ENCODE data around the gene NTM.
"Not testable (repeated sequence)": the region's sequence is repeated elsewhere in the genome, so short reads cannot be mapped to it uniquely, and the experiment has no call there.

NTM gene

DNA sequence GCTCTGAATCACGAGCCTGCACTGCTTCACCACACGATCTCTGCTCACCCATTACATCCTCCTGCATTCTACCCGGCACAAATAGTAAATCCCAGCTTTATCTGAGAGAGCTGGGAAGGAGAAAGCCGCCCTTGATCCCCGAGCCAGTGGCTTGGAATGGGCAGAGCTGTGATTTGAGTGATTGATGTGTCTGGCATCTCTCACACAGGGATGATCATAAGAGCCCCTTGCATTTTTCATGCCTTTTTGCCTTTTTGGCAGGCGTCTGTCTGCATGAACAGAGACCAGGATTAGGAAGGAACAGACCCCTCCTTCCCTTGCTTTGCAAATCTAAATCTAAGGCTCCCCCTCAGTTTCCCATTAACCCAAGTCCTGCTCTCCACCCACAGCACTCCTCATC lies 945.3 kb downstream of the NTM start:
- DNase-seq (ENCODE audit: extremely low read depth, low read depth) = no peak
- TF ChIP-seq, protein P1, sequence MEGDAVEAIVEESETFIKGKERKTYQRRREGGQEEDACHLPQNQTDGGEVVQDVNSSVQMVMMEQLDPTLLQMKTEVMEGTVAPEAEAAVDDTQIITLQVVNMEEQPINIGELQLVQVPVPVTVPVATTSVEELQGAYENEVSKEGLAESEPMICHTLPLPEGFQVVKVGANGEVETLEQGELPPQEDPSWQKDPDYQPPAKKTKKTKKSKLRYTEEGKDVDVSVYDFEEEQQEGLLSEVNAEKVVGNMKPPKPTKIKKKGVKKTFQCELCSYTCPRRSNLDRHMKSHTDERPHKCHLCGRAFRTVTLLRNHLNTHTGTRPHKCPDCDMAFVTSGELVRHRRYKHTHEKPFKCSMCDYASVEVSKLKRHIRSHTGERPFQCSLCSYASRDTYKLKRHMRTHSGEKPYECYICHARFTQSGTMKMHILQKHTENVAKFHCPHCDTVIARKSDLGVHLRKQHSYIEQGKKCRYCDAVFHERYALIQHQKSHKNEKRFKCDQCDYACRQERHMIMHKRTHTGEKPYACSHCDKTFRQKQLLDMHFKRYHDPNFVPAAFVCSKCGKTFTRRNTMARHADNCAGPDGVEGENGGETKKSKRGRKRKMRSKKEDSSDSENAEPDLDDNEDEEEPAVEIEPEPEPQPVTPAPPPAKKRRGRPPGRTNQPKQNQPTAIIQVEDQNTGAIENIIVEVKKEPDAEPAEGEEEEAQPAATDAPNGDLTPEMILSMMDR (IDR thresholded peaks at IDR 0.05; ENCODE audit: low read depth, low read length) = no peak

- TF ChIP-seq, protein P1 (IDR thresholded peaks at IDR 0.05; ENCODE audit: low read depth, low read length) = no peak
- no peak for DNase-seq (ENCODE audit: extremely low read depth, low read depth)
Measured at GRCh38 chr11:132318421-132319157, 948.2 kb downstream of the NTM start.

GRCh38 chr11:132319419-132319818 lies 949.0 kb downstream of the NTM start:
- not testable (repeated sequence) for DNase-seq (ENCODE audit: extremely low read depth, low read depth)

DNA sequence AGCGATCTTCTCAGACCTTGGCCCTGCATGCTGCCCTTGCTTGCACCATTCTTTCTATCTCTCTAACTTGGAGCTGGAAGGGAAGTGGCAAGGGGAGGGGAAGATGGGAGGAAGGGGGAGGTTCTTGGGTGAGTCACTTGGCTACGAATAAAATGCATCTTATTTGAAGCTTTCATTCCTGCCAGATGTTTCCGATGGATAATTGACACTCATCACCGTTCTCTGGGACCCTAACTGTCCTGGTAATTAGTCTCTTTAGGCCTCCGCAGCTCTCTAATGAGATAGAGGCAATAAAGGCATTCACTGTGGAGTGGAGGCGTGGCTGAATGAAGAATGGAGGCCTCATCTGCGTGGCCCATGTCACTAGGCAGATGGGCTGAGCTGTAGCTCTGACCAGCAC lies 960.1 kb downstream of the NTM start:
- TF ChIP-seq, protein P1 (IDR thresholded peaks at IDR 0.05; ENCODE audit: low read depth, low read length) = no peak
- DNase-seq (ENCODE audit: extremely low read depth, low read depth) = no peak

DNA sequence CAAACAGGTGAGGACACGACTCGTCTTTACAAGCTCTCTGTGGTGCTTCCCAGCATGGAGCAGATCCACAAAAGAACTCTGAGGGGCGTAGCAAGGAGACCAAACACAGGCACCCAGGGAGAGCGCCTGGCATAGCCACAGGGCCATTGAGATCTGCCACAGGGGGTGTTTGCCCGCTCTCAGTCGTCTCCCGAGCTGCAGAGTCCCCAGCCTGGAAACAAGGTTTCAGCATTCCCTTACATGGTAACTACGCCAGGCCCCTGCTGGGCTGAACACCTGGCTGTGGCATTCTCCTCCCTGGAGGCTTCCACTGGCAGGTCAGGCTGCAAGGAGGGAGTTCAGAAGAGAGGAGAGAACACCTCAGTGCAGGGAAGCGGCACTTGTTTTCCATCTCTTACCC lies 962.1 kb downstream of the NTM start:
- DNase-seq (ENCODE audit: extremely low read depth, low read depth) = no peak
- TF ChIP-seq, protein P1 (IDR thresholded peaks at IDR 0.05; ENCODE audit: low read depth, low read length) = no peak

DNA sequence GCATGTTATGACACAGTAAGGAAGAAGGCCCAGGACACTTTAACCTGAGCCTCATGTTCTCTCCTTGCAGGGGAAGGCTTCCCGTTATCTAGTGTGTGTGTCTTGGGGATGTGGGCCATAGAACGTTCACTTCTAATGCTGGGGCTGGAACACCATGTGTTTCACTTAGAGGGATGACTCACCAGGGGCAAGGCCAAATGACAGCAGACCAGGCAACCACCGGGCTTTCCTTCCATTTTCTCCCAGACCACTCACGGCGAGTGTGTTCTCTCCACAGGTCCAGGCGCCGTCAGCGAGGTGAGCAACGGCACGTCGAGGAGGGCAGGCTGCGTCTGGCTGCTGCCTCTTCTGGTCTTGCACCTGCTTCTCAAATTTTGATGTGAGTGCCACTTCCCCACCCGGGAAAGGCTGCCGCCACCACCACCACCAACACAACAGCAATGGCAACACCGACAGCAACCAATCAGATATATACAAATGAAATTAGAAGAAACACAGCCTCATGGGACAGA lies 964.4 kb downstream of the NTM start:
- TF ChIP-seq, protein P1 (IDR thresholded peaks at IDR 0.05; ENCODE audit: low read depth, low read length) = no peak
- DNase-seq (ENCODE audit: extremely low read depth, low read depth) = no peak

- DNase-seq (ENCODE audit: extremely low read depth, low read depth) = no peak
- TF ChIP-seq, protein P1 (IDR thresholded peaks at IDR 0.05; ENCODE audit: low read depth, low read length) = no peak
Measured at GRCh38 chr11:132335311-132335710, 964.9 kb downstream of the NTM start.

Measured in AG09319 (cell line).